DND-41 (cell line): ENCODE data around the gene SPRN.

ENCODE experiments used
- ATAC-seq: fragments of 200-7000 bp; cut with Tn5 transposase; 3 replicates; pipeline ENCODE4 v1.9.1; 2021; ENCODE audit warnings: low read depth; ENCODE audit not compliant: insufficient read depth
- DNase-seq: peaks from one replicate; pipeline ENCODE4 v3.0.0-alpha.2; 2020
- H2AFZ ChIP-seq: 2 replicates; pipeline ENCODE4 v1.6.0; 2012; ENCODE audit warnings: low read depth, low read length
- H3K27ac ChIP-seq: 2 replicates; pipeline ENCODE4 v1.5.1; 2012; ENCODE audit warnings: low read length, inconsistent platforms
- H3K27me3 ChIP-seq: fragments of 200-600 bp; sonication (generic); 2 replicates; pipeline ENCODE4 v1.6.0; 2012; ENCODE audit warnings: low read length, mild to moderate bottlenecking, inconsistent platforms; ENCODE audit not compliant: insufficient read depth, poor library complexity
- H3K36me3 ChIP-seq: 2 replicates; pipeline ENCODE4 v1.5.1; 2012; ENCODE audit warnings: low read length, inconsistent platforms; ENCODE audit not compliant: insufficient read depth
- H3K4me1 ChIP-seq: 2 replicates; pipeline ENCODE4 v1.5.1; 2012; ENCODE audit warnings: mild to moderate bottlenecking, low read length; ENCODE audit not compliant: insufficient read depth
- H3K4me2 ChIP-seq: 2 replicates; pipeline ENCODE4 v1.6.0; 2012; ENCODE audit warnings: mild to moderate bottlenecking, moderate library complexity, low read length, inconsistent platforms; ENCODE audit not compliant: insufficient read depth
- H3K4me3 ChIP-seq, 2 experiments: fragments of 200-600 bp in 1 of 2; shearing (Covaris generic) in 1 of 2; 2 replicates each; pipeline ENCODE4 v1.5.1; 2012 to 2016; ENCODE audit warnings: inconsistent platforms in 2 of 2, low read length in 2 of 2, mild to moderate bottlenecking in 2 of 2, low read depth in 1 of 2, moderate library complexity in 1 of 2
- H3K79me2 ChIP-seq: 2 replicates; pipeline ENCODE4 v1.6.0; 2012; ENCODE audit warnings: low read length, inconsistent platforms; ENCODE audit not compliant: insufficient read depth
- H3K9ac ChIP-seq: 2 replicates; pipeline ENCODE4 v1.6.0; 2012; ENCODE audit warnings: low read depth, mild to moderate bottlenecking, inconsistent platforms, low read length, moderate library complexity
- H3K9me3 ChIP-seq: 2 replicates; pipeline ENCODE4 v1.5.1; 2012; ENCODE audit warnings: low read length, moderate library complexity, mild to moderate bottlenecking, inconsistent platforms; ENCODE audit not compliant: insufficient read depth, severe bottlenecking
- H4K20me1 ChIP-seq: 2 replicates; pipeline ENCODE4 v1.6.0; 2012; ENCODE audit warnings: low read length; ENCODE audit not compliant: insufficient read depth
- EZH2 ChIP-seq: IDR thresholded peaks from 3 replicates; pipeline ENCODE4 v1.6.1; 2012; ENCODE audit warnings: borderline replicate concordance, low read depth, mild to moderate bottlenecking, moderate library complexity, low read length, inconsistent platforms; ENCODE audit not compliant: severe bottlenecking
- TF ChIP-seq, protein P1 (sequence below): IDR thresholded peaks from 2 replicates; pipeline ENCODE4 v1.5.1; 2012; ENCODE audit warnings: borderline replicate concordance, low read length, moderate library complexity, mild to moderate bottlenecking; ENCODE audit not compliant: poor library complexity, severe bottlenecking; ENCODE audit errors: extremely low read depth

SPRN gene

DNA sequence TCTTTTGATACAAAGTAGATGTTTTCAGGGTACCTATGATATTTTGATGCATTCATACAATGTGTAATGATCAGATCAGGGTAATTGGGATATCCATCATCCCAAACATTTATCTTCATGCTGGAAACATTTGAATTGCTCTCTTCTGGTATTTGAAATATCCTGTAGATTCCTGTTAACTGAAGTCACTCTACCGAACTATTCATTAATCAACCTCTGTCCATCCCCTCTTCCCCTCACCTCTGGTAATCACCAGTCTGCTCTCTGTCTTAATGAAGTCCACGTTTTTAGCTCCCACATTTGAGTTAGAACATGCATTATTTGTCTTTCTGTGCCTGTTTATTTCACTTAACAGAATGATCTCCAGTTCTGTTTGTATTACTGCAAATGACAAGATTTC, 19.2 kb downstream of the SPRN start:
- H2AFZ ChIP-seq = no peak overlapping the region
- H3K9me3 ChIP-seq = peaks cover 26% of the 10 kb centered on the region
- no peaks in the 10 kb centered on the region for H3K27me3 ChIP-seq
- ATAC-seq (no peak), DNase-seq (no peak)
- peaks cover 8% of the 10 kb centered on the region; the same call in 1 of the 2 replicates for H4K20me1 ChIP-seq
- no peak overlapping the region for H3K4me3 ChIP-seq
- no peak overlapping the region for H3K27ac ChIP-seq
- no peaks in the 10 kb centered on the region for H3K4me1 ChIP-seq
- H3K36me3 ChIP-seq = peaks cover 96% of the 10 kb centered on the region
- no peak overlapping the region for H3K4me2 ChIP-seq
- H3K79me2 ChIP-seq = peaks cover 74% of the 10 kb centered on the region
- no peak overlapping the region for H3K9ac ChIP-seq
- TF ChIP-seq, protein P1, sequence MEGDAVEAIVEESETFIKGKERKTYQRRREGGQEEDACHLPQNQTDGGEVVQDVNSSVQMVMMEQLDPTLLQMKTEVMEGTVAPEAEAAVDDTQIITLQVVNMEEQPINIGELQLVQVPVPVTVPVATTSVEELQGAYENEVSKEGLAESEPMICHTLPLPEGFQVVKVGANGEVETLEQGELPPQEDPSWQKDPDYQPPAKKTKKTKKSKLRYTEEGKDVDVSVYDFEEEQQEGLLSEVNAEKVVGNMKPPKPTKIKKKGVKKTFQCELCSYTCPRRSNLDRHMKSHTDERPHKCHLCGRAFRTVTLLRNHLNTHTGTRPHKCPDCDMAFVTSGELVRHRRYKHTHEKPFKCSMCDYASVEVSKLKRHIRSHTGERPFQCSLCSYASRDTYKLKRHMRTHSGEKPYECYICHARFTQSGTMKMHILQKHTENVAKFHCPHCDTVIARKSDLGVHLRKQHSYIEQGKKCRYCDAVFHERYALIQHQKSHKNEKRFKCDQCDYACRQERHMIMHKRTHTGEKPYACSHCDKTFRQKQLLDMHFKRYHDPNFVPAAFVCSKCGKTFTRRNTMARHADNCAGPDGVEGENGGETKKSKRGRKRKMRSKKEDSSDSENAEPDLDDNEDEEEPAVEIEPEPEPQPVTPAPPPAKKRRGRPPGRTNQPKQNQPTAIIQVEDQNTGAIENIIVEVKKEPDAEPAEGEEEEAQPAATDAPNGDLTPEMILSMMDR = no peak
- no peak for TF ChIP-seq EZH2

DNA sequence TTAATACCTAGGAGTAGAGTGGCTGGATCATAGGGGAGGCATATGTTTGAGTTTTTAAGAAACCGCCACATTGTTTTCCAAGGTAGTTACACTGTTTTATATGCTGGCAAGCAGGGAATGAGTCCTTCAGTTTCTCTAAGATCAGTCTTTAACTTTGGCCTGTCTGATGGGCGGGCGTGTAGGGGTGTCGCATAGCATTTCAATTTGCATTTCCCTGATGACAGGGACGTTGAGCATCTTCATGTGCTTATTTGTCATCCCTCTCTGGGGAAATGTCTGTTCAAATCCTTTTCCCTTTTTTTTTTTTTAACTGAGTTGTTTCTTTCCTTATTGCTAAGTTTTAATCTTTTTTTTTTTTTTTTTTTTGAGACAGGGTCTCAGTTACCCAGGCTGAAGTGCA, 20.6 kb downstream of the SPRN start:
- Histone ChIP-seq H3K79me2 (peaks cover 71% of the 10 kb centered on the region), H3K27ac (no peak overlapping the region), H3K36me3 (peaks cover 96% of the 10 kb centered on the region), H3K4me1 (no peaks in the 10 kb centered on the region), H3K9ac (no peak overlapping the region), H2AFZ (no peak overlapping the region), H3K4me3 (no peak overlapping the region), H3K9me3 (peaks cover 11% of the 10 kb centered on the region), H3K4me2 (no peak overlapping the region), H4K20me1 (peaks cover 13% of the 10 kb centered on the region; the same call in 1 of the 2 replicates), H3K27me3 (no peaks in the 10 kb centered on the region)
- DNase-seq (no peak), ATAC-seq (no peak)
- no peak for TF ChIP-seq EZH2
- TF ChIP-seq, protein P1 = no peak

DNA sequence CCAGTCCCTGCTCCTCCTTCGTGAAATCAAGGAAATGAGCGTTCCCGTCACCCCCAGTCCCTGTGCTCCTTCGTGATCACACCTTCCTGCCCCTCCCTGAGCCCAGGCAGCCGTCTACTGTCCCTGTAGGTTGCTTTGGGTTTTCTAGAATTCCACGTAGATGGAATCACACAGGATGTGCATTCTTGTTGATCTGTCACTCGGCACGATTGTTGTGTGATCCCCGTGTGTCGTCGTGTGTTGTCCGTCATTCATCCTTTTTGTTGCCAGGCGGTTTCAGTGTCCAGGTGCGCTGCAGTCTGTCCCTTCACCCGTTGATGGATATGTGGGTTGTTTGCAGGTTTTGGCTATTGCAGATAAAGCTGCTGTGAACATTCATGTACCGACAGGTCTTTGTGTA, 21.1 kb downstream of the SPRN start:
- ATAC-seq = no peak
- DNase-seq = no peak
- Histone ChIP-seq H3K9ac (no peak overlapping the region), H3K79me2 (peaks cover 71% of the 10 kb centered on the region), H2AFZ (no peak overlapping the region), H4K20me1 (peaks cover 17% of the 10 kb centered on the region; the same call in 1 of the 2 replicates), H3K4me2 (no peak overlapping the region), H3K9me3 (peaks cover 8% of the 10 kb centered on the region), H3K36me3 (peaks cover 96% of the 10 kb centered on the region), H3K27ac (no peak overlapping the region), H3K4me3 (no peak overlapping the region), H3K27me3 (no peaks in the 10 kb centered on the region), H3K4me1 (no peaks in the 10 kb centered on the region)
- TF ChIP-seq EZH2 = no peak
- TF ChIP-seq, protein P1 = no peak
